GM23248 (cell line): ENCODE results near the gene IGF1R.

Source experiments
- EZH2 ChIP-seq: fragments of 200-600 bp; sonication (generic); IDR thresholded peaks from 2 replicates; pipeline ENCODE4 v1.6.1; 2018; ENCODE audit warnings: antibody characterized with exemption, mild to moderate bottlenecking; ENCODE audit not compliant: insufficient read depth, poor library complexity, severe bottlenecking
- EZH2phosphoT487 ChIP-seq: fragments of 200-600 bp; sonication (generic); IDR thresholded peaks from 2 replicates; pipeline ENCODE4 v1.6.1; 2018; ENCODE audit warnings: antibody characterized with exemption, moderate library complexity, mild to moderate bottlenecking, low read depth; ENCODE audit not compliant: insufficient read depth

GRCh38 chr15:98713585-98714001 lies 65.3 kb downstream of the IGF1R start:
- no peak for TF ChIP-seq EZH2phosphoT487
- no peak for TF ChIP-seq EZH2
